ENCODE results near the gene CHID1. TPM values are rescaled to one million over a fixed set of nuclear protein-coding genes. Genes with fewer than 3 reads are reported as not detected.

Gene CHID1
- polyA plus RNA-seq, 1 experiment, result 95.5 TPM

GRCh38 chr11:875769-876301, 34.8 kb downstream of the CHID1 start:
- Histone ChIP-seq H3K27me3 (ENCODE audit: control insufficient read depth, insufficient read depth, low read length) (no peaks in the 10 kb centered on the region), H3K4me3 (ENCODE audit: low read depth, low read length) (no peak overlapping the region), H3K27ac (ENCODE audit: low read depth, low read length) (no peak overlapping the region), H3K9me3 (ENCODE audit: control insufficient read depth, insufficient read depth, low read length) (no peaks in the 10 kb centered on the region; the same call in 1 of the 2 replicates)
- CTCF ChIA-PET, result no interaction called here
- POLR2A ChIA-PET, result no interaction called here
- TF ChIP-seq CTCF (IDR thresholded peaks at IDR 0.05; ENCODE audit: low read depth, low read length), result no peak
- no peak for DNase-seq (ENCODE audit: low read depth, low spot score)

GRCh38 chr11:875203-875602, 35.4 kb downstream of the CHID1 start:
- no peak for TF ChIP-seq CTCF (IDR thresholded peaks at IDR 0.05; ENCODE audit: low read depth, low read length)
- Histone ChIP-seq H3K9me3 (ENCODE audit: control insufficient read depth, insufficient read depth, low read length) (no peaks in the 10 kb centered on the region; the same call in 1 of the 2 replicates), H3K27ac (ENCODE audit: low read depth, low read length) (no peak overlapping the region), H3K4me3 (ENCODE audit: low read depth, low read length) (no peak overlapping the region), H3K27me3 (ENCODE audit: control insufficient read depth, insufficient read depth, low read length) (no peaks in the 10 kb centered on the region)
- no peak for DNase-seq (ENCODE audit: low read depth, low spot score)
- ChIA-PET POLR2A (interaction anchor here (1.2 kb wide), 2 partner anchors 9 to 18 kb away, joined by 3 to 6 read pairs; no protein-coding TSS in a partner anchor), CTCF (interaction anchor here (0.5 kb wide), 1 partner anchor 18 kb away, joined by 6 read pairs; no protein-coding TSS in a partner anchor)

DNA sequence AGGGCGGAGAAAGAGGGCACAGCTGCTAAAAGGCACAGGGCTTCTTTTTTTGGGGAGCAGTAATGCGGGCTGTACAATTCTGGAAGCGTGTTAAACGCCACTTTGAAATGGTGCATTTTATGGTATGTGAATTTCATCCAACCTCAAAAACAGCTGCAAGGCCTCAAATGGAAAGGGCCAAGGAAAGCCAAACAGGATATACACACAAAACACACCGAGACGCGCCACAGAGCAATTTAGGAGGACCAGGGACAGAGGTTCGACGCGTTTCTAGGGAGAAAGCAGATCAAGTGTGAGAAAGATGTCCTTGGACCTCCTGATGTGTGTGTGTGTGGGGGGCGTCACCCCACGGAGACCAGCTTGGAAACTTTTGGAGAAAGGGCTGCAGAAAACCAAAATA, 36.9 kb downstream of the CHID1 start:
- ChIA-PET CTCF (no interaction called here), POLR2A (interaction anchor here (2.2 kb wide), 1 partner anchor 14 kb away, joined by 5 read pairs; no protein-coding TSS in a partner anchor)
- Histone ChIP-seq H3K9me3 (ENCODE audit: control insufficient read depth, insufficient read depth, low read length) (no peaks in the 10 kb centered on the region; the same call in 1 of the 2 replicates), H3K4me3 (ENCODE audit: low read depth, low read length) (no peak overlapping the region), H3K27me3 (ENCODE audit: control insufficient read depth, insufficient read depth, low read length) (no peaks in the 10 kb centered on the region), H3K27ac (ENCODE audit: low read depth, low read length) (no peak overlapping the region)
- DNase-seq (ENCODE audit: low read depth, low spot score), result no peak
- no peak for TF ChIP-seq CTCF (IDR thresholded peaks at IDR 0.05; ENCODE audit: low read depth, low read length)

GRCh38 chr11:872799-873198, 37.8 kb downstream of the CHID1 start:
- Histone ChIP-seq H3K27ac (ENCODE audit: low read depth, low read length) (no peak overlapping the region), H3K4me3 (ENCODE audit: low read depth, low read length) (no peak overlapping the region), H3K9me3 (ENCODE audit: control insufficient read depth, insufficient read depth, low read length) (no peaks in the 10 kb centered on the region; the same call in 1 of the 2 replicates), H3K27me3 (ENCODE audit: control insufficient read depth, insufficient read depth, low read length) (no peaks in the 10 kb centered on the region)
- no peak for DNase-seq (ENCODE audit: low read depth, low spot score)
- ChIA-PET POLR2A (interaction anchor here (0.7 to 2.2 kb wide), 2 partner anchors 13 to 63 kb away, joined by 3 to 5 read pairs; partner anchors contain the start of gene RPLP2), CTCF (no interaction called here)
- TF ChIP-seq CTCF (IDR thresholded peaks at IDR 0.05; ENCODE audit: low read depth, low read length), result no peak

GRCh38 chr11:871472-871871, 39.1 kb downstream of the CHID1 start:
- CTCF ChIA-PET, result no interaction called here

More at GRCh38 chr11:871472-871871, 39.1 kb downstream of the CHID1 start:
- Histone ChIP-seq H3K27me3 (ENCODE audit: control insufficient read depth, insufficient read depth, low read length) (no peaks in the 10 kb centered on the region), H3K9me3 (ENCODE audit: control insufficient read depth, insufficient read depth, low read length) (no peaks in the 10 kb centered on the region; the same call in 1 of the 2 replicates), H3K27ac (ENCODE audit: low read depth, low read length) (no peak overlapping the region), H3K4me3 (ENCODE audit: low read depth, low read length) (no peak overlapping the region)
- no peak for TF ChIP-seq CTCF (IDR thresholded peaks at IDR 0.05; ENCODE audit: low read depth, low read length)
- POLR2A ChIA-PET, result interaction anchor here (0.6 kb wide), 1 partner anchor 56 kb away, joined by 3 read pairs; no protein-coding TSS in a partner anchor
- DNase-seq (ENCODE audit: low read depth, low spot score), result no peak
